NCI-H526 (cell line): Measurements from ENCODE around the gene THRA.
A peak's percentile ranks its signal among the peaks of the same experiment; 100 is the strongest.

Experiments
- DNase-seq, 2 experiments: peaks; one replicate each; lab custom pipeline; 2025; lab: John Stamatoyannopoulos, UW

Gene THRA

DNA sequence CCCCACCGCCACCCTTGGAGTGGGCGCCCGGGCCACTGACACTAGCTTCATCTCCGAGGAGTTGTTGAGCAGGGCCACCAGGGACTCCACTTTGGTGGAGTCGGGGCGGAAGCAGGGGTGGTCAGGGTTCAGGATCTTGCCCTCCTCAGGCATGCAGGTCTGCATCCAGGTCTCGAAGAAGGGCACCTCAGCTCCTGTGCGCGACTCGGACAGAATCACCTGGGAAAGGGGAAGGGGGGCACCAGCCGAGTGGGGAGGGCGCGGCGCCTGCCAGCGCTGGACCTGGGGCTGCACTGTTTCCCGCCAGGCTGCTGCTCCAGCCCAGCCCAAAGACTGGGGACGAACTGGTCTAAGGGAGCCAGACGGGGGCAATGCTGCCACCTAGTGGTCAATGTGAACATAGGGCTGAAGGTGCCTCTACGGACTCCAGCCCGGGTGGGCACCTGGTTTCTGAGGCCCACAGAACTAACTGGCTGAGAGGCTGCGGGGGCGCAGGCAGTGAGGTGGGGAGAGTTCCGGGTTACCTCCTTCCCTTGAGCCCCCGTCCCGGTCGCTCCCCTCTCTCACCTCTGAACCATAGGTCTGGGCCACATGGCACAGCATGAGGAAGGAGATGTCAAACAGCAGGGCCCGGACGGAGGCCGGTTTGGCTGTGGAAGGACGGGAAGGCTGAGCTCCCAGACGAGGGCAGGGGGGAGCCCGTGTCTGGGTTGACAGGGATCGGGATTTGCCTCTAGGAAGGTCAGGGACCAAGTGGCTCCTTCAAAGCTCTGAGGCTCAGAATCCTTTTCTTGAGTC, 35.8 kb upstream of the THRA start:
- peak; percentile 57 to 82 for DNase-seq

DNA sequence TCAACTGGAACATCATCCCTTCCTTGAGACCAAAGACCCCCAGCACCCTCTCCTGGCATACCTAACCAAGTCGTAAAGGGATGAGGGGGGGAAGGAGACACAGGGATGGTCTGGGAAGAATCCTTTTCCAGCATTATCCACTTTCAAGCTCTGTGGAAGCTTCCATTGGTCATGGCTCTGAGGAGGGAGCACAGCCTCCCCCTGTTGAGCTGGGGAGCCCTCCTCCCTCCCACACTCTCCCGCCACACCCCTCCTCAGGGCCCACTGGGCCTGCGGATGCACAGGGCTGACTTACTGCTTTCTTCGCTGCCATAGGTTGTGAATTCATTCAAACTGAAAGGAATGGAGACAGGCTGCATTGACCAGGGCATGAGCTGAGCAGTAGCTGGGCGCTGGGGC, 35.2 kb upstream of the THRA start:
- DNase-seq, result no peak

DNA sequence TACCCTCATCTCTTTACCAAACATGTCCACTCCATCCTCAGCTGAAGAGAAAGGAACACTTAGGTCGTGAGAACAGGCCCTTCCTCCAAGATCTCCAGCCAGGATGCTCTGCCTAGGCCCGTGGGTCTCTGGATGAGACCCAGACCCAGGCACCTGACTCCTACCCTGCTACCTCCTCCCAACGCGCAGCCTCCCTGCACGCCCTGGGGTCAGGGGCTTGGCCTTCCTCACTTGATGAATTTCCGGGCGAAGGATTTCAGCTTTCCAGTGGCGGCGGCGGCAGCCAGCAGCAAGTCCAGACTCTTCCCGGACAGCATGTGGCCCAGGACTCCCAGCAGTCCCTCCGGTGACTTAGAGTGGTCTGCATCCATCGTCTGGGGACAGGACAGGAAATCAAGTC, 34.2 kb upstream of the THRA start:
- no peak for DNase-seq

DNA sequence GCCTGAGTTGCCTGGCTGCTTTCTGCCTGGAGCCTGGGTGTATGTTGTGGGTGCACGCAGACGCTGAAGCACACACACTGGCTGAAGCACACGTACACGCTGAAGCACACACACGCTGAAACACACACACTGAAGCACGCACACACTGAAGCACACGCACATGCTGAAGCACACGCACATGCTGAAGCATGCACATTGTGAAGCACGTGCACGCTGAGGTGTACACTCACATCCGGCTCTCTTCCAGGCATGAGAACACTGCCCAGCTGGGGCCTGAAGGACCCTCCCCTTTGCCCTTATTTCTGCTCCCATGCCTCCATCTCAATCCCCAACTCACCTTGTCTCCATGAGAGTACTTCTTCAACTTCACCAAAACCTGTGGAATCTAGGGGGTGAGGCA, 31.1 kb upstream of the THRA start:
- no peak for DNase-seq

DNA sequence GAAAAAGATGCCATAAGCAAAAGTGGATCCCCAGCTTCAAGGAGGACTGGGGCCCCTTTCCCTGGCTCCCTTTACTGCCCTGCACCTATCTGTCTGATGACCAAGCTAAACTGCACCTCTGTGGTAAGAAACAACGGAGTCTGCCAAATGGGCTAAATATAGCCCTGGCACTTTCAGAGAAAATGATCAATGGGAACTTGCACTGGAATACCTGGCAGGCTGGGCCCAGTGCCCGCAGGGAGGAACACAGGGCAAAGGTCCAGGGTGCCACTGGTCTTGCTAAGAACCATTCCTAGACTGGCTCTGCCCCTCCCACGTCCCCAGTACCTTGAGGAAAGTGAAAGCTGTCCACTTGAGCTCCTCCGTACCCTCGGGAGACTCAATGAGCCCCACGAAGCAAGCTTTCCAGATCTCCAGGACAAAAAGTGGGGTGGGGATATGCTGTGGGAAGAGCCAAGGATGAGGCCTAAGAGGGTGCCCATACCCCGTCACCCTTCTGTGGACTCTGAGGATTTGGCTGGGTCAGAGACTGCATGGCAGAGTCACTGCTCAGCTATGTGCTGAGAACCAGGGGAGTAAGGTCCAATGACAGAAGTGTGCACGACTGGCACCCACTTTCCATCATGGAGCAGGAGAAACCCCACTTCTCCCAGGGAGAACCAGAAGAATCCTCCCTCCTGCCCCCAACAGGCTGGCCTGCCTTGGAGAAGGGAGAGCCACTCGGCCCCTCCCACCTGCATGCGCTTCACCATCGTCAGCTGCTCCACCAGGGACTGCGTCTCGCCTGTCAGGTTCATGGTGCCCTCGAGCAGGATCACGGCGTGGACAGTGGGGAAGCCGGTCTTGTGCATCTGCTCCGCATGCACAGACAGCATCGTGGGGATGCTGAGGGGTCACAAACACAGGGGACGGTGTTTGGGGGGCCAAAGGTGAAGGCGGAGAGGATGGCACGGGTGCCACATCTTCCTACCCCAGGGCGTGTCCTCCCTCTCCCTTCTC, 30.1 kb upstream of the THRA start:
- no peak for DNase-seq

DNA sequence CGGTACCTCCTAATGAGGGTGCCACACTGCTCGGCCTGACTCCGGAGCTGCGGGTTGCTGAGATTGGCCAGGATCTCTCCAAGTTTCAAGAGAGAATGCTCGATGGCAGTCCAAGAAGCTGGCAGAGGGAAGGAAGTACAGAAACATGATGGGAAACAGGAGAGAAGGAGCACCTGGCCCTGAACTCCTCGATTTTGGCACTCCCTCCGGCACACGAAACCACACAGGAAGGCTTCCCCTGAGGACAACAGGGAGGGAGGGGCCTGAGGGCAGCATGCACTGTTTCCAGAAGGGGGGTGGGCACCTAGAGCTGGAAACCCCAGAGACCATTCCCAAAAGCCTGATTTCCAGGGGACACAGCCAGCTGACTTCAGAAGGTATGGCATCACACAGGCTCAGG, 29.4 kb upstream of the THRA start:
- DNase-seq, result no peak

DNA sequence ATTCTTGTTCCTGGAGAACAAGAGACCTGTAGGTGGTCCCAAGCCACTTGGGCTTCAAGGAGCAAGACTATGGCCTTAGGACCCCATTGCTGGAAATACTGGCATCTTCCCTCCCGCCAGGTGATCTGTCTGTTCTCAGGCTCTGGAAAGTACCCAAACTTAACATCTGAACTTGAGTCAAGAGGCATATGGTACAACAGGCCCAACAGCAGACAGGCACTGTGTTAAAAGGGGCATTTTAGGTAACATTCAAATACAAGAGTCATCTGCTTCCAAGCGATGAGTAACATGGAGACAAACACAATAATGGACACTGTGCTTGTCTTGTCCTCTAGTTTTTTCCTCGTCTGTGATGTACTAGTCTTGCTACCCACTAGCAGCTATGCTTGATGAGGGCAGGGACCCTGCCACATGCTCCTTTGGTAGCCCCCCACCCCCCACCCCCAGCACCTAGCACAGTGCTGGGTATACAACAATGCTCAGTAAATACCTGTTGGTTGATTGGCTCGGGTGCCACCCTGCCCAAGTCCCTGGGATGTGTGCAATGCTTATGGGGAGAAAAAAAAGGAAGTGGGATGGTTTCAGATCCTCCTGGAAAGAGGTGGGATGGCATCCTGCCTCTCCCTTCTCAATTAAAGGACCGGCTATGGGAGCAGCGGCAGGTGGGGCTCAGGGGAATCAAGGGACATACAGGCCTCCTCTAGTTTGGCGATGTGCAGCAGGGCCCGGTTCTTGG, 28.2 kb upstream of the THRA start:
- DNase-seq, result no peak

DNA sequence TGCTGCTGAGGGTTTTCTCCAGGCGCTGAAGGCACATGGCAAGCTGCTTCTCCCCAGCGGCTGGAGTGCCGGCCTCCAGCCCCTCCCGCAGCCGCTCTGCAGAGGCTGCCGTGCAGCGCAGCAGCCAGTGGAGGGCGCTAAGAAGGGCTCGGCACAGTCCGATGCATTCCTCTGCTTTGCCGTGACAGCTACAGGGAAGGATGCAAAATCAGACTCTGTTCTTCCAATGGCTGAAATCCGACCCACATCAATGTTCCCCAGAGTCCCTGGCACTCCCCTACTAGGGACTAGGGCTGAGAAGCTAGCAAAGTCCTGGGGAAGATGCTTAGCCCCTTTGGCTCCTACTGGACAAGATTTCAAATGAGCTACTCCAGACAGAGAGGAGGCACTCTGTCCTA, 27.6 kb upstream of the THRA start:
- DNase-seq, result peak; percentile 2 to 63

DNA sequence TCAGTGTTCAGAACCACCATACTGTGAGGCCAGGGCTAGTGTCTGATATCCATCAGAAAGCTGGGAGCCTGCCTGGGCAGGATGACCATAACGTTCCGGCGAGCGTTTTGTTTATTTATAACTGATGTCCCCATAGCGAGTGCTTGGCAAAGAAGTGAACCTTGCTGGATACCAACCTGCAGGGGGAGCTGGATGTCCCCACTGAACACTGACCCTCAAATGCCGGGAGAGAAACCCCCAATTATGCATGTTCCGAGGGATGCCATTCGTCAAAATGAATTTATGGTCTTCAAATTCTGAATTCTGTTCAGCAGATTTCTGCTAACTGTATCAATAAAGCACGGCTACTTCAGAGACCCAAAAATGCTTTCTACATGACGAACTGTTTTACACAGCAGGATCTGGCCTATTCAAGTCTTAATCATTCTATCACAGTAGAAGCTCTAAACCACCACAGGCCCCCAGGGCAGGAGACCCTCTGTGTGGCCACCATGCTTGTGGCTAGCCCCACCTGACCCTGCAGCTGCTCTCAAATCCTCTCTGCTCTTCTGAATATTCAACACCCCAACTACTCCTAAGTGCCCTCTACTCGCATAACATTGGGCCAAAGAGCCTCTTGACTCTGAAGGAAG, 23.8 kb upstream of the THRA start:
- DNase-seq, result peak in 1 of 2 experiments; percentile 57

DNA sequence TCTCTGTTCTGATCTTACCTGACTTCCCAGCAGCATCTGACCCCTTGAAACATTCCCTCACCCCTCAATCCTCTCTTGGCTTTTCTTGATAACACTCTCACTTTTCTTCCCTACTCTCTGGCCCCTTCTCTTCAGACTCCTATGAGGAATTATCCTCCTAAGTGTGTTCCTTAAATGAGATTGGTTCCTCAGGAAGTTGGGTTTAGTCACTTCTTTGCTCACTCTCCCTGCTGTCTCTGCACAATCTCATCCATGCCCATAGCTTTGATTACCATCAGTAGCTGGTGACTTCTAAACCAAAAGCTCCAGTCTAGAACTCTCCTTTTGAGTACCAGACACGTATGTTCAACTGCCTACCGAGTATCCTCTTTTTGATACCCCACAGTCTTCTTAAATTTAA, 21.6 kb upstream of the THRA start:
- no peak for DNase-seq

DNA sequence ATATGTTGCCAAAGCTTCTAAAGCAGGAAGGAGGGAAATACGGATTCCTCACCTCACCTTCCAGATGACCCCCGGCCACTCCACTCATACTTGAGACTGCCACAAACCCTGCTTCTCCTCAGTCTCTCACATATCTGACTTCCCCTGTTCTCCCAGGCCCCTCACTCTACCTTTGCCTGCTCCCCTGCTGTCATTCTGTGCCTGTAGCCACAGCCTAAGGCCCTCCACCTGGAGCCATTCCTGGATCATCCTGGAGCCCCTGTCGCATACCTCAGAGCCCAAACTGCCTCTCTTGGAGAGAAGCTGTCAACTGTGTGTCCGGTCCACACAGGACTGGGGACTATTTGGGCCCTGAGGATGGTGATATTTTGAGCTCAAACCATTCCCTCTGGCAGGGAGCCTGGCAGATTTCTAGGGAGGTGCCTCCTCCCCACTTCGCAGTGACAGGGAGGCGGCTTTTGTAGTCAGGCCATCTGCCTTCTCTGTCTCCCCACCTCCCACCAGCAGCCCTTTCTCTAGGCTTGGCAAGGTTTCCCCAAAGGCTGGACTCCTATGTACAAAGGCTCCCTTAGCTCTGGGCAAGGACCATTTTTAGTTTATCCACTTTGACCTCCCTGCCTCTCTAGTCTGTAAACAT, 6.3 kb upstream of the THRA start:
- DNase-seq, result no peak

DNA sequence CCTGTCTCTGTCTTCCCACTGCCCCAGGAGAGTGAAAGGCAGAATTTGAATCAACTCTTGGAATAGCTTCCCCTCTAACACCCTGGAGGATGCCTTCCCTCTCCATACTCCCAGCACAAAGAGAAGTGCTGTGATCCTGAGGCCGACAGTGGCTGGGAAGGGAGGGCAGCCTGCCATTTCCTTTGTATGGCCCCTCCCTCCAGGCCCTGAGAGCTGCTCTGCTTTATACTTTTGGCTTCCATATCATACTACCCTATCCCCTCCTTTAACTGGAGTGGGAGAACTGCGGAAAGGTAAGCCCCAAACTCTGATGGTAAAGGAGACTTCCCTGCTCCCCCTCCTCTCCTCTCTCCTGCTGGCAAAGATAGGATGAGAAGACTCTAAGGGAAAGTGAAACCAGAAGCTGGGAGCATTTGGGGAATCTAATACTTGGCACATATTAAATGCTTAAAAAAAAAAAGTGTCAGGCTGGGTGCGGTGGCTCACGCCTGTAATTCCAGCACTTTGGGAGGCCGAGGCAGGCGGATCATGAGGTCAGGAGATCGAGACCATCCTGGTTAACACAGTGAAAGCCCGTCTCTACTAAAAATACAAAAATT, 4.5 kb upstream of the THRA start:
- no peak for DNase-seq

DNA sequence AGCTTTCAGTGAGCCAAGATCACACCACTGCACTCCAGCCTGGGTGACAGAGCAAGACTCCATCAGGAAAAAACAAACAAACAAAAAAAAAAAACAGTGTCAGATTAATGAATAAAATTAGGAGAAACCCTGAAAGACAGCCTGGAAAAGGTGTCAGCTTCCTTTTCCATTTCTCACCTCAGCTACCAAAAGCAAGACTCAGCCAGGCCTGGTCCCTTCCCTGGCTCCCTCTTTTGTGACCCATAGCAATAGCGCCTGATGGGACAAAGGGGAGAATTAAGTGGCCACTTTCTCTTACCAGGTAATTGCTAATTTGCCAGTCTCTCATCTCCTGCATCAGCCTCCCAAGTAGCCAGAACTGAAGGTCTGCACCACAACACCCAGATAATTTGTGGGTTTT, 3.9 kb upstream of the THRA start:
- no peak for DNase-seq

DNA sequence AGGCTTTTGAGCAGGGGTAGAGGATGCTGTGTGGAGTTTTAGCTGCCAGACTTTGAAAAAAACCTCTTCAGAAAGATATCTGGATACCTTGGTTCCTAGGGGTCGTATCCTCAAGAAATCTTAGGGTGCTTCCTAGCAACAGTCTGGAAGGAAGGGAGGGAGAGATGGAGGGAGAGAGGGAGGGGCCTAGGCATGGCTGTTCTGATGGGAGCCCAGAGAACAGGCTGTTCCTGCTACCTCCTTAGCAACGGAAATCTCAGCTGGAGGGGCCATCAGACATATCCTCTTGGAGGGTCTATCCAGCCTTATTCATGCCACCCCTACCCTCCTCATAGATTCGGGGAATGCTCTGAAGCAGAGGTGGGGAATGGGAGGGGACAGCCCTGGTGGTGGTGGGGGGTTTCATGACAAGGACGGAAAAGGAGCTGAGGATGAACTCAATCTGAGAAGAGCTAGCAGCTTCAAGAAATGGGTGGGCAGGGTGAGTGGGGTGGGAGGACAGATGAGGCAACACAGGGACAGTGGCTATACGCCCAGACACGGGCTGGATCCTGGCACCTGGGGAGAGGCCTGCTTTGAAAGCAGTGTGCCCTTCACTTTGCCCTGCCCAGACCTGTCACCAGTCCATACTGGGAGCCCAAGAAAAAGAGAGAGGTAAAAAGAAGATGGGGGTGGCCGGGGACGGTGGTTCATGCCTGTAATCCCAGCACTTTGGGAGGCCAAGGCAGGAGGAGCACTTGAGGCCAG, 2.9 kb upstream of the THRA start:
- DNase-seq, result no peak

DNA sequence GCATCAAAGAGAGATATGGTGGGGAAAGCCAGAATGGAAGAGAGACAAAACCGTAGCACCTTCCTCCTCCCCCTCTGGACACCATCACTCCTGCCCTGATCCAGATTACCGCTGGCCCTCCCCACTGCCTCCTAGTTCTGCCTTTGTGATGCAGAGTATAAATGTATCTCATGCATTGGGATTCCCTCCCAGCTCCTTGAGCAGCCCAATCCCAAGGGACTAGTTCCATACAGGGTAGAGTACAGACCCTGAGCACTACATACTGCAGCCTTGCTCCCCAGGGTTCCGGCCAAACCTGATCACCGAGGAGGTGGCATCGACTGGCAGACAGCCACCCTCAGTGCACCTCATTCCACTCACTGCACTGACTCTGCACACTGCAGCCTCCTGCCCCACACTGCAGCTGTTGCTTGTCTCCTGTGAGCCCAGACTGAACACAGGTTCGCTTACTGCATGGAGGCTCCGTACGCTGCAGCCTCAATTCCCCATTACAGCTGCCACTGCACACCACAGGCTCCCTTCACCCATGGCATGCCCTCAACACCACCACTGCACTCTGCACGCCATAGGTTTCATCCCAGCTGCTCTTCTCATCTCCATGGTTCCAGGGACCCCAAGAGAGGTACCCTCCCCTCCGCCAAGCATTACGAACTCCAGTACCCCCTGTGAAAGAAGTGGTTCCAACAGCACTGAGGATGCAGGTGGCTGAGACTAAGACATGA, 1.7 kb upstream of the THRA start:
- peak in 1 of 2 experiments; percentile 33 for DNase-seq

DNA sequence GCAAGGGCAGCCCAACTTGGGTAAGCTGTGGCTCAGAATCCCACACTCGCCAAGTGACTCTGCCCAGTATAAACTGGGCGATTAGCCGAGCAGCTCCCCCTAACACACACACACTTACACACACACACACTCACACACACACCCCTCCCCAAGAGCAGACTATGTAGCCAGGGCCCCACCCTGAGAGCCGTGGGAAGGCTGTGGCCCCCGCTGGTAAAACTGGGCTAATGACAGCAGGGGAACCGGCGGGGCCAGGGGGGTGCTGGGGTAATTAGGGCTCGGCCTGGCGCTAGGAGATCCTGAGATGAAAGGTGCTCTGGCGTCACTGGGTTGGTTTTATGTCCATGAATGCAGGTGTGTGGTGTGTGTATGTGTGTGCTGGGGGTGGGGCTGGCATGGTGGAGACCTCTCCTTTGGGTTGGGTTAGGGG, 1.1 kb upstream of the THRA start:
- peak in 1 of 2 experiments; percentile 10 for DNase-seq

DNA sequence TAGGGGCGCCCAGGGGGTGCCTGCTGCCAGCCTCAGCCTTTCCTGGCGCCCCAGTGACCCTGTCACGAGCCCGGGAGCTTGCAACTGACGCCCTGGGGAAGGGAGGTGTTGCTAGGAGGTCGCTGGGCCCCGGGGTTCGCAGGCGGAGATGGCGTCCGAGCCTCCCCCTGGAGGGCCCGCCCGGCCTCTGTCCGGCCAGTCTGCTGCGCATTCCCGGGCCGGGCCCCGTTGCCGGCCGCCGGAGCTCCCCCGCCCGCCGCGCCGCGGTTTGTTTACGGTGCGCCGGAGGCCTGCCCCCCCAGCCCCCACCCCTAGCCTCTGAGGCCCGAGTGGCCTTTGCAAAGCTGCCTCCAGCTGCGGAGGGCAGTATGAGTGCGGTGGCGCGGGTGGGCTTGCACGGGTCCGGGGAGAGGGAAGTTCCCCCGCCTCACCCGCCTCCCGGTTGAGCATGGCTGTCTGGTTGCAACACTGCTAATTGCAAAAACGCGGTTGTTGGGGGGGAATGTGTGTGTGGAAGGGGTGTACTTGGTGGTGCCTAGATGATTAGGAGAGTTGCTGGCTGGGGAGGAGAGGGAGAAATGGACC, 514 bp downstream of the THRA start:
- DNase-seq, result peak in 1 of 2 experiments; percentile 68

DNA sequence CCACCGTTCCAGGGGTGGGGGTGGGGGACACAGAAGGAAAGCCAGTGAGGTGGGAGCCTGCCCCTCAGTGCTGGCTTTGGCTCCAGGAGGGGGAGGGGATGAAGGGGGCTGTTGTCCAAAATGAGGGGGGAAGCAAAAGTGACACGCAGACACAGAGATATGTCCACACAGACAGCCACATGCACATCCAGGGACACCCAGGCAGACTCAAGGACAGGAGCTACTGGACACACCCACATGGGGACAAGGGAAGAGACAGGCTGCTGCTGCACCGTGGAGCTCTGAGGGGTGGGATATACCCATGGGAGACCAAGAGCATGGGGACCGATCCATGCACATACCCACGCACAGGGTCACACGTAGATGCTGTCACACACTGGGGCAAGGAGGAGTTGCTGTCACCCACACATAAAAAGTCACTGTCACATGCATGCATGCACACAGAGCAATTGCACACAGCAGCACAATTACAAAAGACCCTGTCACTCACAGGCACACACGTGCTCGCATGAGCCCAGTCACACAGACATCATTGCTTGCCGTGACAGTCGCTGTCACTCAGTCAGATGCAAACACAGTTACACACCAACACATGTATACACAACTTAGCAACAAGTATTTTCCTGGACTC, 1.3 kb downstream of the THRA start:
- DNase-seq, result peak in 1 of 2 experiments; percentile 19
